ENCODE measurements around the gene HEATR5A. TPM values are rescaled to one million over a fixed set of nuclear protein-coding genes. Genes with fewer than 3 reads are reported as not detected.
"Not testable (repeated sequence)": the region's sequence is repeated elsewhere in the genome, so short reads cannot be mapped to it uniquely, and the experiment has no call there.

HEATR5A gene
- total RNA-seq (2021) (16.0 and 19.0 TPM in 2 replicates), Bru-seq, nascent RNA (percentile 52 among the genes with signal in this experiment), BruChase-seq, experiment 1, labeled RNA remaining after a 2-hour chase (percentile 52 among the genes with signal in this experiment), BruChase-seq, experiment 2, labeled RNA remaining after a 6-hour chase (percentile 56 among the genes with signal in this experiment)
- long read RNA-seq, full-length matches to known transcripts, result 1 of 10 reads
- long read RNA-seq, partial matches to known transcripts, result 5 of 10 reads
- long read RNA-seq, other reads (novel, unspliced or antisense), result 4 of 10 reads

DNA sequence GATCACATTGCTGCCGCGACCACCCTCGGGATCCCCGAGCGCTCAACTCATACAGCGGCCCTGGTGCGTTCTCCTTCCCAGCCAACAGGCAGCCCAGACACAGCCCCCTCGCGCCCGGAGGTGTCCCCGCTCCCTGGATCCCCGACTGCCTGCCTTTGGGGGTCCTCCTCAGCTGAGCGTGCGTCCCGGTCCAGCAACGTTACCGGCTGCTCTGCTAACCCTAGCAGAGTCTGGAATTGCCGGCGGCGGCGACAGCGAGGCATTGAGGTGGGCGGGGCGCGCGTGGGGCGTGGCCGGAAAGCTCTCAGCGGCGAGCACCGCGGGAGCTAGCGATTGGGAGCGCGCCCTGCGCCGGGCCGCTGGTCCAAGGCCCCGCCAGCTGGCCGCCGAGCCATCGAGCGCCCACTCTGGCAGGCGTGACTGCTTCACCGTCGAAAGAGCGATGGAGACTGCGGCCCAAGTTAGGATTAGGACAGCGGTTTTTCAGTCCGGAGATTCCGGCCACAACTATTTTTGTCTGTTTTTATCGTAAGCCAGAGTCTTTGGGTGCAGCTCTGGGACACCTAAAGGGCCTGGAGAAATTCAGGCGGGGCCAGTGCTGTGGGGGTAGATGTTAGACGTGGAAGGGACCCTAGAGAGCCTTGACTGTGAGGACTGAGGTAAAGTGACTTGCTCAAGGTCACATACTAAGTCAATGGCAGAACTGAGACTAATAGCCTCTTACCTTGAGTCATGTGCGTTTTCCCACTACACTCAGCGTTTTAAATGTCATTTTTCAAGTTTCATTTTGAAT lies at the start of gene HEATR5A:
HEATR5A (minus strand) TSS at position 232 of the 793 bp plus-strand sequence. CDS start 17,575 bp downstream, outside the sequence.
- TF ChIP-seq EZH2 (IDR thresholded peaks at IDR 0.05; ENCODE audit: borderline replicate concordance, low read depth, low read length, poor library complexity, severe bottlenecking), result no peak
- TF ChIP-seq, protein P1, sequence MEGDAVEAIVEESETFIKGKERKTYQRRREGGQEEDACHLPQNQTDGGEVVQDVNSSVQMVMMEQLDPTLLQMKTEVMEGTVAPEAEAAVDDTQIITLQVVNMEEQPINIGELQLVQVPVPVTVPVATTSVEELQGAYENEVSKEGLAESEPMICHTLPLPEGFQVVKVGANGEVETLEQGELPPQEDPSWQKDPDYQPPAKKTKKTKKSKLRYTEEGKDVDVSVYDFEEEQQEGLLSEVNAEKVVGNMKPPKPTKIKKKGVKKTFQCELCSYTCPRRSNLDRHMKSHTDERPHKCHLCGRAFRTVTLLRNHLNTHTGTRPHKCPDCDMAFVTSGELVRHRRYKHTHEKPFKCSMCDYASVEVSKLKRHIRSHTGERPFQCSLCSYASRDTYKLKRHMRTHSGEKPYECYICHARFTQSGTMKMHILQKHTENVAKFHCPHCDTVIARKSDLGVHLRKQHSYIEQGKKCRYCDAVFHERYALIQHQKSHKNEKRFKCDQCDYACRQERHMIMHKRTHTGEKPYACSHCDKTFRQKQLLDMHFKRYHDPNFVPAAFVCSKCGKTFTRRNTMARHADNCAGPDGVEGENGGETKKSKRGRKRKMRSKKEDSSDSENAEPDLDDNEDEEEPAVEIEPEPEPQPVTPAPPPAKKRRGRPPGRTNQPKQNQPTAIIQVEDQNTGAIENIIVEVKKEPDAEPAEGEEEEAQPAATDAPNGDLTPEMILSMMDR (conservative IDR thresholded peaks at IDR 0.05; ENCODE audit: low read depth, low read length), result peak; percentile 38
- Histone ChIP-seq H3K27ac (ENCODE audit: low read depth, low read length, poor library complexity, severe bottlenecking) (peak within 1 kb of the TSS; percentile 81), H3K27me3 (replicated peaks; ENCODE audit: insufficient read depth, low read depth, low read length, poor library complexity) (no peaks in the 10 kb centered on the region), H3K36me3 (ENCODE audit: insufficient read depth, low read length, poor library complexity, severe bottlenecking) (no peaks in the 10 kb centered on the region), H3K4me3 (ENCODE audit: low read depth, low read length, poor library complexity, severe bottlenecking) (peak within 1 kb of the TSS; percentile 96), H3K9me3 (ENCODE audit: low read depth, low read length, poor library complexity, severe bottlenecking) (no peaks in the 10 kb centered on the region), H3K4me1 (ENCODE audit: insufficient read depth, low read length, poor library complexity, severe bottlenecking) (peaks cover 7% of the 10 kb centered on the region)
- peak; percentile 96 for DNase-seq (ENCODE audit: low spot score)
- CTCF ChIA-PET, result interaction anchor here (1.1 kb wide), 1 partner anchor 834 kb away, joined by 3 read pairs; no protein-coding TSS in a partner anchor
- intact Hi-C loops (cut with micrococcal nuclease; ENCODE audit: unreplicated experiment), result no loop called here
- BruUV-seq (replicated peaks), result no TSS peak
- POLR2A ChIA-PET (ENCODE audit: low non-redundant PET), result interaction anchor here (0.6 kb wide), 2 partner anchors 30 to 178 kb away, joined by 3 read pairs; no protein-coding TSS in a partner anchor

DNA sequence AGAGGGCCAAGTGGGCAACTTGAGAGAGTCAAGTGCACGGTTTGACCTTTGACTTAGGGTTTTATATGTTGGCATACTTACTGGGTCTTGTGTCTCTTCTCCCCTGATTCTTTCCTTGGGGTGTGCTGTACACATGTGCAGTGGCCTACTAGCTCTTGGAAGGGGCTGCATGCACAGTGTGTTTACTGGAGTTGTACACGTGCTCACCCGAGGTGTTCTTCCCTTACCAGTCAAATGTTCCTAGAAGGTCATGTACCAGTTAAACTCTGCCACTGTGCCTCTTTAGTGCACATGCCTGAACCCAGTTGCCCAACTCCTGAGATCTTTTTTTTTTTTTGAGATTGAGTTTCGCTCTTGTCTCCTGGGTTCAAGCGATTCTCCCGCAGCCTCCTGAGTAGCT lies 46.2 kb upstream of the HEATR5A start:
- TF ChIP-seq, protein P1 (conservative IDR thresholded peaks at IDR 0.05; ENCODE audit: low read depth, low read length), result no peak
- TF ChIP-seq EZH2 (IDR thresholded peaks at IDR 0.05; ENCODE audit: borderline replicate concordance, low read depth, low read length, poor library complexity, severe bottlenecking), result no peak
- no peaks in the 10 kb centered on the region for H3K4me1 ChIP-seq (ENCODE audit: insufficient read depth, low read length, poor library complexity, severe bottlenecking)
- ChIA-PET POLR2A (ENCODE audit: low non-redundant PET) (no interaction called here), CTCF (no interaction called here)
- no peak overlapping the region for H3K4me3 ChIP-seq (ENCODE audit: low read depth, low read length, poor library complexity, severe bottlenecking)
- BruUV-seq (replicated peaks), result no TSS peak
- H3K9me3 ChIP-seq (ENCODE audit: low read depth, low read length, poor library complexity, severe bottlenecking), result no peaks in the 10 kb centered on the region
- intact Hi-C loops (cut with micrococcal nuclease; ENCODE audit: unreplicated experiment), result no loop called here
- no peak for DNase-seq (ENCODE audit: low spot score)
- H3K27me3 ChIP-seq (replicated peaks; ENCODE audit: insufficient read depth, low read depth, low read length, poor library complexity), result no peaks in the 10 kb centered on the region
- H3K36me3 ChIP-seq (ENCODE audit: insufficient read depth, low read length, poor library complexity, severe bottlenecking), result no peaks in the 10 kb centered on the region
- no peak overlapping the region for H3K27ac ChIP-seq (ENCODE audit: low read depth, low read length, poor library complexity, severe bottlenecking)

DNA sequence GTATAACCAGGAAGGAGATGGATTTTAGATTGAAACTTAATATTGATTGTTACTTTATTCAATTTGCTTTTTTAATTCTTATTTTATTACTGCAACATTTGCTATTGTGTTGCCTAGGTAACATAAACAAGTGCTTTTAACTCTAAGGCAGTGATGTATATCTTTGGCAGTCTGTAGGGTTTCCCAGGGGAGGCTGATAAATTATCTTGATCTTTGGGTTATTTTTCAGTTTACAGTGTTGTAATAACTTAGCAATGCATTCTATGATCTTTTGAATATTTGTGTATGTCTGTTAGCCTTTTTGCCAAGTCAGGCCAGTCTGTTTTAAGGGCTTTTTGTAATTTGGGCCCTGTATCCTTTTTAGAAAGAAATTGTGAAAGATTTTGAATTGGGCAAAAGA lies 44.8 kb upstream of the HEATR5A start:
- no peak overlapping the region for H3K4me3 ChIP-seq (ENCODE audit: low read depth, low read length, poor library complexity, severe bottlenecking)
- POLR2A ChIA-PET (ENCODE audit: low non-redundant PET), result no interaction called here
- no peaks in the 10 kb centered on the region for H3K9me3 ChIP-seq (ENCODE audit: low read depth, low read length, poor library complexity, severe bottlenecking)
- no peaks in the 10 kb centered on the region for H3K36me3 ChIP-seq (ENCODE audit: insufficient read depth, low read length, poor library complexity, severe bottlenecking)
- no peak for DNase-seq (ENCODE audit: low spot score)
- H3K27ac ChIP-seq (ENCODE audit: low read depth, low read length, poor library complexity, severe bottlenecking), result no peak overlapping the region
- H3K27me3 ChIP-seq (replicated peaks; ENCODE audit: insufficient read depth, low read depth, low read length, poor library complexity), result no peaks in the 10 kb centered on the region
- TF ChIP-seq, protein P1 (conservative IDR thresholded peaks at IDR 0.05; ENCODE audit: low read depth, low read length), result no peak
- TF ChIP-seq EZH2 (IDR thresholded peaks at IDR 0.05; ENCODE audit: borderline replicate concordance, low read depth, low read length, poor library complexity, severe bottlenecking), result no peak
- no peaks in the 10 kb centered on the region for H3K4me1 ChIP-seq (ENCODE audit: insufficient read depth, low read length, poor library complexity, severe bottlenecking)
- intact Hi-C loops (cut with micrococcal nuclease; ENCODE audit: unreplicated experiment), result no loop called here
- BruUV-seq (replicated peaks), result no TSS peak
- CTCF ChIA-PET, result no interaction called here

DNA sequence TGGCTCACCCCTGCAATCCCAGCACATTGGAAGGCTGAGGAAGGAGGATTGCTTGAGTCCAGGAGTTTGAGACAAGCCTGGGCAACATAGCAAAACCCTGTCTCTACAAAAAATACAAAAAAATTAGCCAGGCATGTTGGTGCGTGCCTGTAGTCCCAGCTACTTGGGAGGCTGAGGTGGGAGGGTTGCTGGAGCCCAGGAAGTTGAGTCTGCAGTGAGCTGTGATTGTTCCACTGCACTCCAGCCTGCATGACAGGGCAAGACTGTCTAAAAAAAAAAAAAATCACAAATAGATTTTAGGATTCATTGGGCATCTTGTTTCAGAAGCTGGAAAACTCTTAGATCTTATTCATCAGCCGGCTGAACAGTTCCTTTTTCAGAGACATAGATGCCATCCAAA lies 42.1 kb upstream of the HEATR5A start:
- H3K27ac ChIP-seq (ENCODE audit: low read depth, low read length, poor library complexity, severe bottlenecking); CTCF ChIA-PET; H3K4me1 ChIP-seq (ENCODE audit: insufficient read depth, low read length, poor library complexity, severe bottlenecking); H3K9me3 ChIP-seq (ENCODE audit: low read depth, low read length, poor library complexity, severe bottlenecking); POLR2A ChIA-PET (ENCODE audit: low non-redundant PET); DNase-seq (ENCODE audit: low spot score); H3K4me3 ChIP-seq (ENCODE audit: low read depth, low read length, poor library complexity, severe bottlenecking); BruUV-seq (replicated peaks); intact Hi-C loops (cut with micrococcal nuclease; ENCODE audit: unreplicated experiment); H3K36me3 ChIP-seq (ENCODE audit: insufficient read depth, low read length, poor library complexity, severe bottlenecking); H3K27me3 ChIP-seq (replicated peaks; ENCODE audit: insufficient read depth, low read depth, low read length, poor library complexity): not testable (repeated sequence)
